Uterus (tissue), 4 donors: ENCODE data around the gene VASP. TPM values are rescaled to one million over a fixed set of nuclear protein-coding genes. Genes with fewer than 3 reads are reported as not detected.

Source experiments
- DNase-seq, 2 donors: peaks; one replicate each; pipeline ENCODE4 v3.0.0-alpha.2; 2019 to 2020
- H3K27ac ChIP-seq, 2 donors: fragments of 200-600 bp; sonication (generic); 1 replicate in 1 of 2; 2 replicates in 1 of 2; pipeline ENCODE4 v1.5.1; 2016 to 2018
- H3K27me3 ChIP-seq, 2 donors: fragments of 200-600 bp; sonication (generic); one replicate each; pipeline ENCODE4 v1.5.1; 2018 to 2019; ENCODE audit warnings: control low read depth in 1 of 2
- H3K36me3 ChIP-seq, 2 donors: fragments of 200-600 bp; sonication (generic); one replicate each; pipeline ENCODE4 v1.5.1; 2019; ENCODE audit warnings: control low read depth in 1 of 2
- H3K4me1 ChIP-seq, 2 donors: fragments of 200-600 bp; sonication (generic); one replicate each; pipeline ENCODE4 v1.5.1; 2018 to 2019; ENCODE audit warnings: control low read depth in 1 of 2
- H3K4me3 ChIP-seq, 2 donors: fragments of 200-600 bp; sonication (generic); 1 replicate in 1 of 2; 2 replicates in 1 of 2; pipeline ENCODE4 v1.5.1; 2018 to 2019; ENCODE audit warnings: mild to moderate bottlenecking in 1 of 2
- H3K9me3 ChIP-seq, 2 donors: fragments of 200-600 bp; sonication (generic); one replicate each; pipeline ENCODE4 v1.5.1; 2019; ENCODE audit warnings: control low read depth in 1 of 2
- CTCF ChIP-seq, 4 experiments: fragments of 200-600 bp in 2 of 4; fragments of 450-650 bp in 2 of 4; sonication (generic) in 2 of 4; IDR thresholded peaks; one replicate each; pipeline ENCODE4 v1.5.1; 2016 to 2019; ENCODE audit warnings: antibody characterized with exemption in 4 of 4, mild to moderate bottlenecking in 2 of 4, moderate library complexity in 1 of 4
- POLR2A ChIP-seq, 2 donors: fragments of 450-650 bp; IDR thresholded peaks; one replicate each; pipeline ENCODE4 v1.6.1; 2016; ENCODE audit warnings: antibody characterized with exemption in 2 of 2, mild to moderate bottlenecking in 1 of 2, moderate library complexity in 1 of 2
- intact Hi-C: fragments of 100-400 bp; cut with DNase I; formaldehyde crosslinking; loops from one replicate; pipeline ENCODE4 v1.15.1; 2023; ENCODE audit warnings: low total_unique reads
- total RNA-seq, 4 donors: library from RNA; depleted of rRNA in 3 of 4; stranded (reverse); fragments of >200 nt in 3 of 4; gene quantifications; one replicate each; pipeline versions ENCODE4 v1.1.0 to v1.2.4, GENCODE V29; 2014 to 2023
- donor health status: DM: yes; HTN: yes; CAD: no.

The VASP gene
- total RNA-seq, 4 donors from 2014 or later = 21.5 to 157 (median 38.3) TPM

GRCh38 chr19:45477713-45478453, 29.4 kb upstream of the VASP start:
- intact Hi-C loops = loop anchor here (2.0 kb wide), 1 partner anchor 39 kb away; no protein-coding TSS in a partner anchor
- no peaks in the 10 kb centered on the region for H3K36me3 ChIP-seq
- peak overlapping the region; percentile 94 to 99 for H3K27ac ChIP-seq
- TF ChIP-seq CTCF (IDR thresholded peaks at IDR 0.05) (no peak), POLR2A (IDR thresholded peaks at IDR 0.05) (no peak)
- DNase-seq = no peak
- peak overlapping the region; percentile 50 to 51 for H3K4me3 ChIP-seq
- no peaks in the 10 kb centered on the region for H3K27me3 ChIP-seq
- no peaks in the 10 kb centered on the region for H3K4me1 ChIP-seq
- H3K9me3 ChIP-seq = no peaks in the 10 kb centered on the region

- Histone ChIP-seq H3K27ac (peak overlapping the region; percentile 94 to 99), H3K27me3 (no peaks in the 10 kb centered on the region), H3K4me3 (peak overlapping the region; percentile 50 to 51), H3K4me1 (no peaks in the 10 kb centered on the region), H3K9me3 (no peaks in the 10 kb centered on the region), H3K36me3 (no peaks in the 10 kb centered on the region)
- DNase-seq = peak; percentile 84 to 88
- intact Hi-C loops = loop anchor here (2.0 kb wide), 1 partner anchor 40 kb away; no protein-coding TSS in a partner anchor
- TF ChIP-seq POLR2A (IDR thresholded peaks at IDR 0.05) (no peak), CTCF (IDR thresholded peaks at IDR 0.05) (peak; percentile 97 to 98 (median 98))
Observed at GRCh38 chr19:45478454-45479238, 28.6 kb upstream of the VASP start.

GRCh38 chr19:45483033-45483432, 24.2 kb upstream of the VASP start:
- no peak overlapping the region for H3K4me3 ChIP-seq
- H3K4me1 ChIP-seq = no peaks in the 10 kb centered on the region
- intact Hi-C loops = no loop called here
- no peaks in the 10 kb centered on the region for H3K36me3 ChIP-seq
- no peaks in the 10 kb centered on the region for H3K9me3 ChIP-seq
- TF ChIP-seq CTCF (IDR thresholded peaks at IDR 0.05) (no peak), POLR2A (IDR thresholded peaks at IDR 0.05) (no peak)
- DNase-seq = no peak
- H3K27me3 ChIP-seq = no peaks in the 10 kb centered on the region
- no peak overlapping the region for H3K27ac ChIP-seq

- TF ChIP-seq CTCF (IDR thresholded peaks at IDR 0.05) = no peak
- no peak for TF ChIP-seq POLR2A (IDR thresholded peaks at IDR 0.05)
Observed at GRCh38 chr19:45484273-45484945, 22.9 kb upstream of the VASP start.

More at GRCh38 chr19:45484273-45484945, 22.9 kb upstream of the VASP start:
- no peaks in the 10 kb centered on the region for H3K27me3 ChIP-seq
- H3K9me3 ChIP-seq = no peaks in the 10 kb centered on the region
- intact Hi-C loops = no loop called here
- no peak overlapping the region for H3K4me3 ChIP-seq
- H3K36me3 ChIP-seq = no peaks in the 10 kb centered on the region
- H3K27ac ChIP-seq = no peak overlapping the region
- no peak for DNase-seq
- H3K4me1 ChIP-seq = no peaks in the 10 kb centered on the region
